ENCODE data around the gene ITGA8. TPM values are rescaled to one million over a fixed set of nuclear protein-coding genes. Genes with fewer than 3 reads are reported as not detected.

Gene ITGA8
- total RNA-seq, 1 donor from 2014 or later, result 0.37 TPM

GRCh38 chr10:15684768-15685167 is 35.0 kb downstream of the ITGA8 start:
- Mint-ChIP-seq H3K27ac (ENCODE audit: unreplicated experiment) (no peak overlapping the region), H3K4me3 (no peak overlapping the region), H3K9me3 (no peaks in the 10 kb centered on the region), H3K36me3 (ENCODE audit: low read depth) (no peaks in the 10 kb centered on the region), H3K4me1 (no peaks in the 10 kb centered on the region), H3K27me3 (ENCODE audit: low read depth) (peaks cover 5% of the 10 kb centered on the region)
- no peak for DNase-seq (ENCODE audit: low read depth, low spot score)
- TF ChIP-seq CTCF (conservative IDR thresholded peaks at IDR 0.05), result no peak

- TF ChIP-seq CTCF (conservative IDR thresholded peaks at IDR 0.05), result no peak
- H3K27ac Mint-ChIP-seq (ENCODE audit: unreplicated experiment), result no peak overlapping the region
- no peak overlapping the region for H3K4me3 Mint-ChIP-seq
- no peak for DNase-seq (ENCODE audit: low read depth, low spot score)
- no peaks in the 10 kb centered on the region for H3K4me1 Mint-ChIP-seq
- no peaks in the 10 kb centered on the region for H3K9me3 Mint-ChIP-seq
- no peaks in the 10 kb centered on the region for H3K27me3 Mint-ChIP-seq (ENCODE audit: low read depth)
- no peaks in the 10 kb centered on the region for H3K36me3 Mint-ChIP-seq (ENCODE audit: low read depth)
Observed at GRCh38 chr10:15681076-15681475, 38.6 kb downstream of the ITGA8 start.

- no peak for TF ChIP-seq CTCF (conservative IDR thresholded peaks at IDR 0.05)
- no peak overlapping the region for H3K27ac Mint-ChIP-seq (ENCODE audit: unreplicated experiment)
Observed at GRCh38 chr10:15678851-15679250, 40.9 kb downstream of the ITGA8 start.

GRCh38 chr10:15672469-15672868 is 47.3 kb downstream of the ITGA8 start:
- Mint-ChIP-seq H3K27me3 (ENCODE audit: low read depth) (peaks cover 5% of the 10 kb centered on the region), H3K4me1 (no peaks in the 10 kb centered on the region), H3K4me3 (no peak overlapping the region), H3K27ac (ENCODE audit: unreplicated experiment) (no peak overlapping the region), H3K9me3 (peaks cover 5% of the 10 kb centered on the region), H3K36me3 (ENCODE audit: low read depth) (no peaks in the 10 kb centered on the region)
- TF ChIP-seq CTCF (conservative IDR thresholded peaks at IDR 0.05), result no peak
- no peak for DNase-seq (ENCODE audit: low read depth, low spot score)

More at GRCh38 chr10:15678851-15679250, 40.9 kb downstream of the ITGA8 start:
- Mint-ChIP-seq H3K9me3 (no peaks in the 10 kb centered on the region), H3K27me3 (ENCODE audit: low read depth) (no peaks in the 10 kb centered on the region), H3K36me3 (ENCODE audit: low read depth) (no peaks in the 10 kb centered on the region), H3K4me1 (no peaks in the 10 kb centered on the region), H3K4me3 (no peak overlapping the region)
- no peak for DNase-seq (ENCODE audit: low read depth, low spot score)

GRCh38 chr10:15670880-15671279 is 48.8 kb downstream of the ITGA8 start:
- Mint-ChIP-seq H3K27ac (ENCODE audit: unreplicated experiment) (no peak overlapping the region), H3K9me3 (peaks cover 5% of the 10 kb centered on the region), H3K4me1 (no peaks in the 10 kb centered on the region), H3K36me3 (ENCODE audit: low read depth) (no peaks in the 10 kb centered on the region), H3K27me3 (ENCODE audit: low read depth) (peaks cover 5% of the 10 kb centered on the region), H3K4me3 (no peak overlapping the region)
- DNase-seq (ENCODE audit: low read depth, low spot score), result no peak
- TF ChIP-seq CTCF (conservative IDR thresholded peaks at IDR 0.05), result no peak

GRCh38 chr10:15661574-15661973 is 58.1 kb downstream of the ITGA8 start:
- TF ChIP-seq CTCF (conservative IDR thresholded peaks at IDR 0.05), result no peak
- Mint-ChIP-seq H3K36me3 (ENCODE audit: low read depth) (no peaks in the 10 kb centered on the region), H3K27me3 (ENCODE audit: low read depth) (no peaks in the 10 kb centered on the region), H3K9me3 (no peaks in the 10 kb centered on the region), H3K4me3 (no peak overlapping the region), H3K4me1 (no peaks in the 10 kb centered on the region), H3K27ac (ENCODE audit: unreplicated experiment) (no peak overlapping the region)
- DNase-seq (ENCODE audit: low read depth, low spot score), result no peak

Data from neural crest cell (in vitro differentiated cells).